Prostate gland (tissue), 2 donors: ENCODE results near the gene SRPK1. TPM values are rescaled to one million over a fixed set of nuclear protein-coding genes. Genes with fewer than 3 reads are reported as not detected.

Experiments
- DNase-seq: peaks from one replicate; pipeline ENCODE4 v3.0.0-alpha.2; 2019; ENCODE audit warnings: low spot score
- H3K27ac ChIP-seq, 2 donors: fragments of 200-600 bp; sonication (generic); 2 replicates each; pipeline ENCODE4 v1.5.1; 2017 to 2019
- H3K27me3 ChIP-seq: fragments of 200-600 bp; sonication (generic); replicated peaks from 2 replicates; pipeline ENCODE4 v1.5.1; 2019; ENCODE audit not compliant: insufficient read depth
- H3K36me3 ChIP-seq, 2 donors: fragments of 200-600 bp; sonication (generic); 1 replicate in 1 of 2; 2 replicates in 1 of 2; pipeline versions ENCODE4 v1.5.1 to v1.8.1; 2017 to 2019
- H3K4me1 ChIP-seq: fragments of 200-600 bp; sonication (generic); replicated peaks from 2 replicates; pipeline ENCODE4 v1.5.1; 2019
- H3K4me3 ChIP-seq, 2 donors: fragments of 200-600 bp; sonication (generic); 2 replicates each; pipeline ENCODE4 v1.5.1; 2017 to 2019
- H3K9me3 ChIP-seq: fragments of 200-600 bp; sonication (generic); 2 replicates; pipeline ENCODE4 v1.5.1; 2017
- CTCF ChIP-seq, 4 experiments: fragments of 200-600 bp in 2 of 4; fragments of 450-650 bp in 2 of 4; sonication (generic) in 2 of 4; IDR thresholded peaks; 1 replicate in 3 of 4; 2 replicates in 1 of 4; pipeline ENCODE4 v1.5.1; 2016 to 2019; ENCODE audit warnings: antibody characterized with exemption in 4 of 4, mild to moderate bottlenecking in 2 of 4, moderate library complexity in 2 of 4
- POLR2A ChIP-seq: fragments of 450-650 bp; IDR thresholded peaks from one replicate; pipeline ENCODE4 v1.6.1; 2016; ENCODE audit warnings: antibody characterized with exemption, mild to moderate bottlenecking
- POLR2AphosphoS5 ChIP-seq: sonication (generic); formaldehyde crosslinking; IDR thresholded peaks from one replicate; pipeline ENCODE4 v1.6.1; 2017; ENCODE audit warnings: antibody characterized with exemption
- WGBS: methylation state at CpG from one replicate; pipeline ENCODE4 v1.1.5; 2018; 5-methylcytosine and 5-hydroxymethylcytosine counted together
- intact Hi-C: fragments of 100-400 bp; cut with DNase I; formaldehyde crosslinking; loops from one replicate; pipeline ENCODE4 v1.14.2; 2022
- total RNA-seq, 2 donors: library from RNA; depleted of rRNA; stranded (reverse); fragments of >200 nt; gene quantifications; one replicate each; pipeline ENCODE4 v1.1.0, GENCODE V29; 2016

Gene SRPK1
- total RNA-seq, 2 donors from 2014 or later, result 19.4 to 59.4 TPM

- 60% methylated on average over 2 of the region's 2 CpGs for WGBS
- intact Hi-C loops, result no loop called here
- H3K4me1 ChIP-seq, result no peaks in the 10 kb centered on the region
- no peaks in the 10 kb centered on the region for H3K36me3 ChIP-seq
- H3K27ac ChIP-seq, result no peak overlapping the region
- DNase-seq, result no peak
- no peak overlapping the region for H3K4me3 ChIP-seq
- no peak for TF ChIP-seq CTCF (IDR thresholded peaks at IDR 0.05)
- no peak for TF ChIP-seq POLR2AphosphoS5
- no peak for TF ChIP-seq POLR2A
- no peaks in the 10 kb centered on the region for H3K27me3 ChIP-seq
- no peaks in the 10 kb centered on the region for H3K9me3 ChIP-seq
These were observed 44.0 kb downstream of the SRPK1 start for GRCh38 chr6:35876902-35877301.

GRCh38 chr6:35874730-35875129 lies 46.2 kb downstream of the SRPK1 start:
- no peak for DNase-seq
- no peaks in the 10 kb centered on the region for H3K4me1 ChIP-seq
- WGBS, result 84% methylated on average over 1 of the region's 1 CpG
- no peaks in the 10 kb centered on the region for H3K27me3 ChIP-seq
- H3K9me3 ChIP-seq, result no peaks in the 10 kb centered on the region
- no peak overlapping the region for H3K4me3 ChIP-seq
- H3K36me3 ChIP-seq, result no peaks in the 10 kb centered on the region
- no peak overlapping the region for H3K27ac ChIP-seq
- intact Hi-C loops, result no loop called here
- TF ChIP-seq POLR2A, result no peak
- no peak for TF ChIP-seq POLR2AphosphoS5
- no peak for TF ChIP-seq CTCF (IDR thresholded peaks at IDR 0.05)

- WGBS, result 89% methylated on average over 4 of the region's 4 CpGs
- Histone ChIP-seq H3K4me3 (no peak overlapping the region), H3K27me3 (no peaks in the 10 kb centered on the region), H3K36me3 (no peaks in the 10 kb centered on the region), H3K9me3 (no peaks in the 10 kb centered on the region), H3K4me1 (no peaks in the 10 kb centered on the region), H3K27ac (no peak overlapping the region)
- intact Hi-C loops, result no loop called here
- no peak for DNase-seq
- TF ChIP-seq POLR2AphosphoS5 (no peak), CTCF (IDR thresholded peaks at IDR 0.05) (no peak), POLR2A (no peak)
These were observed 61.5 kb downstream of the SRPK1 start for GRCh38 chr6:35859367-35859766.

- no peaks in the 10 kb centered on the region for H3K36me3 ChIP-seq
- H3K9me3 ChIP-seq, result no peaks in the 10 kb centered on the region
- no peak for DNase-seq
- H3K4me3 ChIP-seq, result no peak overlapping the region
- TF ChIP-seq CTCF (IDR thresholded peaks at IDR 0.05) (no peak), POLR2AphosphoS5 (no peak), POLR2A (no peak)
- H3K27ac ChIP-seq, result no peak overlapping the region
- intact Hi-C loops, result no loop called here
- H3K27me3 ChIP-seq, result no peaks in the 10 kb centered on the region
- H3K4me1 ChIP-seq, result no peaks in the 10 kb centered on the region
These were observed 63.0 kb downstream of the SRPK1 start for GRCh38 chr6:35857853-35858252.

- intact Hi-C loops, result no loop called here
- WGBS, result 94% methylated on average over 1 of the region's 1 CpG
- no peaks in the 10 kb centered on the region for H3K4me1 ChIP-seq
These were observed 64.6 kb downstream of the SRPK1 start for GRCh38 chr6:35856250-35856649.

More at GRCh38 chr6:35856250-35856649, 64.6 kb downstream of the SRPK1 start:
- no peaks in the 10 kb centered on the region for H3K36me3 ChIP-seq
- no peak overlapping the region for H3K27ac ChIP-seq
- H3K4me3 ChIP-seq, result no peak overlapping the region
- no peaks in the 10 kb centered on the region for H3K9me3 ChIP-seq
- no peaks in the 10 kb centered on the region for H3K27me3 ChIP-seq
- DNase-seq, result no peak
- TF ChIP-seq POLR2A, result no peak
- no peak for TF ChIP-seq CTCF (IDR thresholded peaks at IDR 0.05)
- no peak for TF ChIP-seq POLR2AphosphoS5
